ENCODE data around the gene CCNI.

Gene CCNI

DNA sequence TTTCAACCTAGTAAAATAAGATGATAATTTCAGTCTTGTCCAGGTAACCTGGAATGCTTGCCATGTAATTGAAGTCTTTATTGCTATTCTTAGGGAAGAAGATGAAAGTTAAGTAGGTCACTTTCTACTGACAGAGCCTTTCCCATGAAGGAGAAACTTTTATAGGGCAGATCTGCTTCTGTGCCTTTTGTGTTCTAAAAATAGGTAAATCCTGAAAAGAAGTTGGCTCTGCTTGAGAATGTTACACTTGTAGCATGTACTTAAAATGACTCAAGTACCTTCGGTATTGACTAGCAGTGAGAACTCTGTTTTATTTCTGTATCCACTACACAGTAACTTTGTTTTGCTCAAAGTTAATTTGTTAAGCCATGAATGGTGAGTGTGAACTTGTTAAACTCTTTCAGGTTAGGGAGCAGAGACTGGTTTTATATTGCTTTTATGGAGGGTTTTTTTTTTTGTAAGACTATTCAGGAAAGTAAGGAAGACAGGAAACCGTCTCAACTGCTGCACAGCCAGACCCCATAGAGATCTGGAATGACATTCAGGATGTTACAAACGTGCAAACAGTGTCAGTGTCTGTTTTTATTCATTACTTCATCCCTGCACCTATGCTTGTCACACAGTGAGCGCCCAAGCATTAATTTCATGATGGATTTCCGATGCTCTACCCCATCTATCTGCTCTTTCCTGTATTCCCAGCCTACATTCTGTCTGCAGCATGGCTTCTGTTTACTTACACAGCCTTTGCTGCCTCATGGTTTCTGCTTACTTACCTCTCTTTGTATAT, 73.3 kb downstream of the CCNI start:
- Histone ChIP-seq H3K36me3 (ENCODE audit: control insufficient read depth, insufficient read depth, low read length) (peaks cover 42% of the 10 kb centered on the region), H3K9ac (ENCODE audit: low read length) (no peak overlapping the region), H3K27ac (ENCODE audit: low read depth, low read length) (peak overlapping the region; percentile 33), H3K4me3 (ENCODE audit: low read depth, low read length) (no peak overlapping the region), H3K27me3 (ENCODE audit: control insufficient read depth, insufficient read depth, low read length) (no peaks in the 10 kb centered on the region), H3K4me1 (ENCODE audit: control insufficient read depth, insufficient read depth, low read length) (peaks cover 38% of the 10 kb centered on the region), H3K9me3 (ENCODE audit: control insufficient read depth, insufficient read depth, low read depth, low read length) (no peaks in the 10 kb centered on the region)

DNA sequence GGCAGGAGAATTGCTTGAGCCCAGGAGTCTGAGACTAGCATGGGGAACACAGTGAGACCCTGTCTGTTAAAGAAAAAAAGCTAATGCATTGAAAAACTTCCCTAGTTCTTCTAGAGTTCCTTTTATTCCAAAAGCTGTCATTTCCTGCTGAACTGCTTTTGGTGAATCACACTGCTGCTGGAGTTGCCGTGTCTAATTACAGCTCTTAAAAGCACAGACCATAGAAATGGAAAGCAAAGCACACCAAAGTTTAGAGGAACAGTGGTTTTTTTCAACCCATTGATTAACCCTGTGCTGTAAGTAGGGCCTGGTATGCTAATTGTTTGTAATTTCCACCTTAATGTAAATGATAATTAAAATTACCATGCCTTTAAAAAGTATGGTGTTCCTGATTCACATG, 73.9 kb downstream of the CCNI start:
- Histone ChIP-seq H3K36me3 (ENCODE audit: control insufficient read depth, insufficient read depth, low read length) (peaks cover 46% of the 10 kb centered on the region), H3K9me3 (ENCODE audit: control insufficient read depth, insufficient read depth, low read depth, low read length) (no peaks in the 10 kb centered on the region)

GRCh38 chr4:76998251-76998901, 77.4 kb downstream of the CCNI start:
- H3K4me3 ChIP-seq (ENCODE audit: low read depth, low read length), result no peak overlapping the region

More for the DNA sequence above, 73.9 kb downstream of the CCNI start:
- Histone ChIP-seq H3K4me3 (ENCODE audit: low read depth, low read length) (no peak overlapping the region), H3K27ac (ENCODE audit: low read depth, low read length) (peak overlapping the region; percentile 33), H3K27me3 (ENCODE audit: control insufficient read depth, insufficient read depth, low read length) (no peaks in the 10 kb centered on the region), H3K9ac (ENCODE audit: low read length) (no peak overlapping the region), H3K4me1 (ENCODE audit: control insufficient read depth, insufficient read depth, low read length) (peaks cover 31% of the 10 kb centered on the region)

GRCh38 chr4:76997532-76997931, 78.3 kb downstream of the CCNI start:
- no peaks in the 10 kb centered on the region for H3K9me3 ChIP-seq (ENCODE audit: control insufficient read depth, insufficient read depth, low read depth, low read length)
- H3K4me1 ChIP-seq (ENCODE audit: control insufficient read depth, insufficient read depth, low read length), result peaks cover 20% of the 10 kb centered on the region
- H3K27me3 ChIP-seq (ENCODE audit: control insufficient read depth, insufficient read depth, low read length), result no peaks in the 10 kb centered on the region
- H3K4me3 ChIP-seq (ENCODE audit: low read depth, low read length), result no peak overlapping the region
- H3K9ac ChIP-seq (ENCODE audit: low read length), result no peak overlapping the region
- H3K36me3 ChIP-seq (ENCODE audit: control insufficient read depth, insufficient read depth, low read length), result peaks cover 32% of the 10 kb centered on the region
- H3K27ac ChIP-seq (ENCODE audit: low read depth, low read length), result no peak overlapping the region

More at GRCh38 chr4:76998251-76998901, 77.4 kb downstream of the CCNI start:
- Histone ChIP-seq H3K4me1 (ENCODE audit: control insufficient read depth, insufficient read depth, low read length) (peaks cover 28% of the 10 kb centered on the region), H3K36me3 (ENCODE audit: control insufficient read depth, insufficient read depth, low read length) (peaks cover 32% of the 10 kb centered on the region), H3K27me3 (ENCODE audit: control insufficient read depth, insufficient read depth, low read length) (no peaks in the 10 kb centered on the region), H3K9ac (ENCODE audit: low read length) (no peak overlapping the region), H3K9me3 (ENCODE audit: control insufficient read depth, insufficient read depth, low read depth, low read length) (no peaks in the 10 kb centered on the region), H3K27ac (ENCODE audit: low read depth, low read length) (no peak overlapping the region)
